HG03196 (cell line): ENCODE measurements around the gene PLEKHA5.
"Not testable (repeated sequence)": the region's sequence is repeated elsewhere in the genome, so short reads cannot be mapped to it uniquely, and the experiment has no call there.

ENCODE experiments used
- ATAC-seq: cut with Tn5 transposase; IDR thresholded peaks from one replicate; pipeline ENCODE4 v1.9.1; 2021; ENCODE audit not compliant: unreplicated experiment

The PLEKHA5 gene

DNA sequence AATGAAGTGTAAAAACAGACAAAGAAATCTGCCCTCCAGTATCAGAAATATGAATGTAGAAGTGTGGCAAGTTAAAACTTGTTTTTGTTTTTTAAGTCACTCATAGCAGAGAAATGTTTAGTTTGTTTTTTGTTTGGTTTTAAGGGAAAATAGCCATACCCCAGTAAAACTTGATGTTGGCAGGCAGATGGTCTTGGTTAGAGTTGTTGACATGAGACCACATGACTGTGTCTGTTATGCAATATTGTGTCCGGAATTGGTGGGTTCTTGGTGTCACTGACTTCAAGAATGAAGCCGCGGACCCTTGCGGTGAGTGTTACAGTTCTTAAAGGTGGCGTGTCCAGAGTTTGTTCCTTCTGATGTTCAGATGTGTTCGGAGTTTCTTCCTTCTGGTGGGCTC, 99.5 kb downstream of the PLEKHA5 start:
- not testable (repeated sequence) for ATAC-seq

- ATAC-seq: no peak
These were observed 100.8 kb downstream of the PLEKHA5 start for GRCh38 chr12:19230299-19230866.

- no peak for ATAC-seq
These were observed 101.4 kb downstream of the PLEKHA5 start for GRCh38 chr12:19230896-19231295.

GRCh38 chr12:19234171-19234704, 104.7 kb downstream of the PLEKHA5 start:
- no peak for ATAC-seq

DNA sequence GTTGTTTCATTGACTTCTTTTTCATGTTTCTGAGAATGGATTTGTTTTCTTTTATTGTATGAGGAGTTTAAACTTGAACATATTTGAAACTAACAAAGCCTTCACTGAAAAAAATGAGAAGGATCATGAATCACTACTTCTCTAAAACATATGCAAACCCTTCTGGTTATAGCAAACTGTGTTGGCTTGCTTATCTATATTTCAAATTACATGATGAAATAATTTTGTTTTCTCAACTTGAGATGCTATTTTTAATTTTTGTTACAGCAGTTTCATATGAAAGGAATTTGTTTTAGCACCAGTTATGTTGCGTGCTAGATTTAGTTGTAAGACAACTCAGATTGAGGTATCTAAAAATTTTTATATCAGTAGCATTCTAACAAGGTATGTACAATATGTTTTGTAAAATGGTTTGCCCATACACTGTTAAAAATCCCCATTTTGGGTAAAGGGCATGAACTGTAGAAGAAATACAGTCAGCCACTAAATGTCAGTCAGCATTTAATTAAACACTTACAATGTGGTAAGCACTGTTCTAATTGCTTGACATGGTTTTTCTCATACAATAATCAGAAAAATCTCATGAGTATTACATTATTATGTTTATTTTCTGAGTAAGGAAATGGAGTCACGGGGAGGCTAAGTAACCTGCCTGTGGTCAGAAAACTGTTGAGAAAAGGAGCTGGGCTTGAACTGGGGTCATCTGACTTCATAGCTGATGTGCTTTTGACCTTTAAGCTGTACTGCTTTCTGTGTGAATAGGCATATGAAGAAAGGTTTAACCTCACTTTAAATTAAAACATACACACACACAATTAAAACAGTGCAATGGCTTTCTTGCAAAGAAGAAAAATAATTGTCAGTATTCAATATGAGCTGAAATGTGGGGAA, 105.7 kb downstream of the PLEKHA5 start:
- no peak for ATAC-seq

DNA sequence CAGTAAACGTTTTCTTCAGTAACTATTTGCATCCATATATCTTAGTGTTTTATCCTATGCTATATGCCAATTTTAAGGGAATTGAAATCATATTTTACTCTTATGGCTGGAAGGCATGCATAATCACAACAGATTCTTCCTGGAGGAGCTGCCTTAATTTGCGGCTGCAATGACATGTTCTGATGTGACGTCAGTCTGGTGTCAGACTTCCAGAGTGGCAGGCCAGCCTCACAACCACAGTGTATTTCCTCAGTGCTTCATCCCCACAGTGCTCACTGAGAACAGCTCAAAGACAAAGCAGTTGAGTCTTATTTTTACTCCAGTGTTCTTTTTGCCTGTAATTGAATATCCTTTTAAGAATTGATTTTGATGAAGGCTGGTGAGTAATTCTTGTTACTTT, 107.1 kb downstream of the PLEKHA5 start:
- ATAC-seq: no peak

DNA sequence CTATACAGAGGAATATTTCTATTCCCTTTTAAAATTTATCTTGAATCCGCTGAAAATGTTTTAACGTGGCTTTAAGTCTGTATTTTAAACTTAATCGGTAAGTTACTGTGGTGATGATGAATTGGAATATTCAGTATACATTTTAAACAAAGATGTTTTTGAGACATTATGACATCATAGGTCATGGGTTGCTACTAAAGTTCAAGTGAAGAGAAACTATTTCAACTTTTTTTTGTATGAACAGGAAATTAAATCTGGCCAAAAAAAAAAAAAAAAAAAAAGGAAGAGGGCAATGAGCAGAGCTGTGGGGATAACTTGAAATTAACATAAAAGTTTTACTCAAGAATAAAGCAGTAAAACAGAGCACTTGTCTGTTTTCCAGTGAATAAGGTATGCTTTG, 109.0 kb downstream of the PLEKHA5 start:
- ATAC-seq: no peak

DNA sequence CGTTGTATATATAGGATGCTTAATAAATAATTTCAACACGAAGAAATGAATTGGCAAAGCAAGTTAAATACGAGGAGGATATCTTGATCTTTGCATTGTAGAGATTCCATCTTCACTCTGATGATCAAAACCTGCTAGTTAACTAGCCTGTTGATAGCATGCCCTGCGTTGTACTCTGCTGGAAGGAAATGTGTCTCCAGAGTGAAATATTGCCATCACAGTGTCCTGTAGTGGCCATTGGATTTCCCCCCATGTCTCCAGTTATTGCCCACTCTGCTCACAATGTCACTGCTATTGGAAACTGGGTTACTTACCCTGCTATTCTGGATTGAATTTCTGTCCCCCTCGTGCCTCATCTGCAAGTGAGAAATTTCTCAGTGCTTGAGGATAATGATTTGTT, 109.6 kb downstream of the PLEKHA5 start:
- ATAC-seq: no peak

DNA sequence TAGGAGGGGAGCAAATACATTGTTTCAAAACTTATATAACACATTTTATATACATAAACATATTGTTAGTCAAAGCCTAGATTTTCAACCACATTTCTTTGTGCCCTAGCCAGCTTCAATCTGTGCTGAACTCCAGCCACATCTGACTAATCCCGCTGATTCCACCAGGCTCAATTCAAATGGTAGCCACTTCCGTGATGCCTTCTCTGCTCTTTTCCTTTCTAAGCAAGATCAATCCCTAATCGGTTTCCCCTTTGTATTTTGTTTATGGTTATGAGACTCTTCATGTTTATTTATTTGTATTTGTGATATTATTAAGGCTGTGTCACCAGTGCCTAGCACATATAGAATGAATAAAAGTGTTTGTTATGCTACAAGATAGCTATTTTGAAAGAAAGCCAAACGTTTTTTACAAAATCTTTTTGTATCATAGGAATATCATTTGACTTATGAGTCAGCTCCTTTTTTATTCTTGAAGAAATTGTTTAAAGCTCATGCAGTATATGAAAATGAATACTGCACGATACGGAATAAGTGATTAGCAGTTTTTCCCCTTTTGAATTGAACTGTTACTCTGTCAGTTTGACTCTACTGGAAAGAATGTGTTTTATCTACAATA, 110.2 kb downstream of the PLEKHA5 start:
- ATAC-seq: no peak

GRCh38 chr12:19242581-19242980, 113.0 kb downstream of the PLEKHA5 start:
- no peak for ATAC-seq

DNA sequence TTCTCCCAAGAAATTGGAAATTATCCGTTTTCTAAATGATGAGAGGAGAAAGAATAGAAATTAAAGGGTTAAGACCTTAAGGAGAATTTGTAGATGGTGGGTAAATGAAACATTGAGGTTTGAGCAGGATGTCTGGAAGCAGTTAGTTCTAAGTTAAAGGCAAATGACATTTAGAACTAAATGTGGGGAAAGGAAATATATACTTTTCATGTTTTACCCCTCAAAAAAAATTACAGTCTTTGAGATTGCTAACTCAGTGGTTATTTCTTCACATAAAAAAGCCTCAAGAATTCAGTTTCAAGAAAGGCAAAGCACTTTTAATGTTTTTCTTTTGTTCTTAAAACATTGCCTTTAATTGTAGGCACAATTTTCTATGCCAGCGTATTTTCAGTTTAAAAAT, 114.0 kb downstream of the PLEKHA5 start:
- no peak for ATAC-seq

GRCh38 chr12:19244312-19244711, 114.8 kb downstream of the PLEKHA5 start:
- ATAC-seq: no peak

- no peak for ATAC-seq
These were observed 115.6 kb downstream of the PLEKHA5 start for GRCh38 chr12:19245106-19245505.

DNA sequence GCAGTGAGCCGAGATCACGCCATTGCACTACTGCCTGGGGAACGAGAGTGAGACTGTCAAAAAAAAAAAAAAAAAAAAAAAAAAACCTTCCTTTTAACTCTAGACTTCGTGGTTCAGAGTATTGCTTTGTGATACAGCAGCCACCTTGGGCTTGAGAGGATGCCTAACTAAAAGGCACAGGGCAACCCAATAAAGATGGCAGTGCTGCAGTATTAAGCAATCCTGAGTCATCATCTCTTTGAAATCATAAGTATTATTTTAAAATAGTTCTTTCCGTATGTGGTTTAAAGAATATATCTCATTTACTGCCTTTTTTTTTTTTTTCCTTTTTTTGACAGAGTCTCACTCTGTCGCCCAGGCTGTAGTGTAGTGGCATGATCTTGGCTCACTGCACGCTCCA, 116.1 kb downstream of the PLEKHA5 start:
- ATAC-seq: no peak

DNA sequence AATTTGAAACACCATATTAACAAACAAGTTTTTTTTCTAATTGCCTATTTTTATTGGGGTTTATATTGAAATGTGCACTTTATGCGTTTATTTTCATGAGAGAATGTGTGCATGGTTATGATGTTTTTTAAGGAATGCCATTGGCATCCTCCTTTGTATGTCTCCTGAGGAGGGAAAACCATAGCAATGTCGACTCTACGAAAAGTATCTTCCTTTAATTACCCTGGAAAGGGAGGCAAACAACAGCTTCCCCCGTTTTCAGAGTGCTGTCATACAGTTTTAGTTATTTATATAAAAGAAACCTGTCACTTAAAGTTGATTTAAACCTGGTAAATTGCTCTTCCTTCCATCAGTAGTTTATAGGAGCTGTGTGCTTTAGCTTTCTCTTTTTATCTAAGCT, 117.4 kb downstream of the PLEKHA5 start:
- no peak for ATAC-seq

GRCh38 chr12:19248929-19249602, 119.5 kb downstream of the PLEKHA5 start:
- no peak for ATAC-seq

GRCh38 chr12:19251481-19252132, 122.1 kb downstream of the PLEKHA5 start:
- ATAC-seq: no peak

GRCh38 chr12:19260135-19260534, 130.6 kb downstream of the PLEKHA5 start:
- no peak for ATAC-seq

DNA sequence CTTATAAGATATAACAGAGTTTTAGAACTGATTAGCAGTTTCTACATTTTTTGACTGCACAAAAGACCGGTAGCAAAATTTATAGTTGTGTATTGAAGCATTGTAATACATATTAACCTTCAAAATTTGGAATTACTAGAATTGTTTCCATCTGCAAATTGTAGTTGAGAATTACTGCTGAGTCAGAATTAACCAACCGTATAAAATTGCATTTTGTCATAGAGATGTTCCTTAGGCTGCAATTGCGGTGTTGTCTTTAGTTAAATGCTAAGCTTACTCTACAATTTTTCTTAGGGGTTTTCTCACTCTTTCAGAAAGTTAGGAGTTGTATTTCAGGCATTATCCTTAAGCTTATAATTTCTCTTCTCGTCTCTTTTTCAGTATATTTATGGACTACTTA, 132.2 kb downstream of the PLEKHA5 start:
- no peak for ATAC-seq

- no peak for ATAC-seq
These were observed 134.1 kb downstream of the PLEKHA5 start for GRCh38 chr12:19263672-19264071.
